GM21515 (cell line): Measurements from ENCODE around the gene TUBGCP6.
A peak's percentile ranks its signal among the peaks of the same experiment; 100 is the strongest.
"Not testable (repeated sequence)": the region's sequence is repeated elsewhere in the genome, so short reads cannot be mapped to it uniquely, and the experiment has no call there.

Experiments used
- ATAC-seq: cut with Tn5 transposase; IDR thresholded peaks from one replicate; pipeline ENCODE4 v1.9.1; 2021; ENCODE audit not compliant: unreplicated experiment

The TUBGCP6 gene

DNA sequence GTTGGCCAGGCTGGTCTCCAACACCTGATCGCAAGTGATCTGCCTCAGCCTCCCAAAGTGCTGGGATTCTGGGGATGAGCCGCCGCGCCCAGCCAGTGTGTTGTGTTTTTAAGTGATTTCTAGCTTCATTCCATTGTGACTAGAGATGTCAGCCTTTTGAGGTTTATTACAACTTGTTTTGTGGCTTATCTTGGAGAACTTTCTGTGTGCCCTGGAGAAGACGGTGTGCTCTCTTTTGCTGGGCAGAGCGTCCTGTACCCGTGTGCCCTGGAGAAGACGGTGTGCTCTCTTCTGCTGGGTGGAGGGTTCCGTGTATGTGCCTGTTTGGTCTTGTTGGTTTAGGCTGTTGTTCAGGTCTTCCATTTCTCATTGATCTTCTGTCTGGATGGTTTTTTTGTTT lies 31.6 kb downstream of the TUBGCP6 start:
- ATAC-seq = no peak

DNA sequence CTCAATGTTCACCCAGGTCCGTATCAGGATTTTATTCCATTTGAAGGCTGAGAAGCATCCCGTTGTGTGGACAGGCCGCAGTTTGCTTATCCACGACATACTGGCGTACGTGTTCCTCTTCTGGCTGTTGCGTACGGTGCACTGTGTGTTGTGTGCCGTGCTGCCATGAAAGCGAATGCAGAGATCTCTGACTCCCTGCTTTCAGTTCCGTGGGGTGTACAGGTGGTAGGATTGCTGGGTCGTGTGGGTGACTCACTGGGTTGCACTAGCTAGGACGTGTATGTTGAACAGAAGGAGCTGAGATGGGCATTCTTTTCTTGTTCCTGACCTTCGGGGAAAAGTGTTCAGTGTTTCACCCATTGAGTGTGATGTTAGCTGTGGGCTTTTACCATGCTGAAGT lies 33.7 kb downstream of the TUBGCP6 start:
- ATAC-seq = no peak

DNA sequence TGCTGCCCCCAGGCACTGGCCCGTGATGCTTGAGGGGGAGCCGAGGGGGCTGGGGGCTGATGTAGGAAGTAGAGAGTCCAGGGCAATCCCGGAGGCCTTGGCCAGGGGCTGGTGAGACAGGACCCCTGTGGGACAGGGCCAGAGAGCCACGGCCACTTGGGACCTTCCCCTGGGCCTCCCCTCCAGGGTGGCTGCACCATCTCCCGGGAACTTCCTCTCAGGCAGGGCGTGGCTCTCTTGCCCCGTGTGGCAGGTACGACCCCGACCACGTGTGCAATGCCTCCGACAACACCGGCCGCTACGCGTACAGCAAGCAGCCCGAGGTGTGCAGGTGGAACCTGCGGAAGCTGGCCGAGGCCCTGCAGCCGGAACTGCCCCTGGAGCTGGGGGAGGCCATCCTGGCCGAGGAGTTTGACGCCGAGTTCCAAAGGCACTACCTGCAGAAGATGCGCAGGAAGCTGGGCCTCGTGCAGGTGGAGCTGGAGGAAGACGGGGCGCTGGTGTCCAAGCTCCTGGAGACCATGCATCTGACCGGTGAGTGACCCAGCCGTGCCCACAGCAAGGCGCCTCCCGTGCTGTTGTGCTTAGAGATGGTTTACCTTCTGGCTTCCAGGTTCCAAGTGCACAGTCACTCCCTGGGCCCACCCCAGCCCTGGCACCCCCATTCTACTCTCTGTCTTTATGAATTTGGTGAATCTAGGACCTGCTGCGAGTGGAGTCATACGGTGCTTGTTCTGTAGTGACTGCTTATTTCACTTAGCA lies 34.3 kb downstream of the TUBGCP6 start:
- no peak for ATAC-seq

DNA sequence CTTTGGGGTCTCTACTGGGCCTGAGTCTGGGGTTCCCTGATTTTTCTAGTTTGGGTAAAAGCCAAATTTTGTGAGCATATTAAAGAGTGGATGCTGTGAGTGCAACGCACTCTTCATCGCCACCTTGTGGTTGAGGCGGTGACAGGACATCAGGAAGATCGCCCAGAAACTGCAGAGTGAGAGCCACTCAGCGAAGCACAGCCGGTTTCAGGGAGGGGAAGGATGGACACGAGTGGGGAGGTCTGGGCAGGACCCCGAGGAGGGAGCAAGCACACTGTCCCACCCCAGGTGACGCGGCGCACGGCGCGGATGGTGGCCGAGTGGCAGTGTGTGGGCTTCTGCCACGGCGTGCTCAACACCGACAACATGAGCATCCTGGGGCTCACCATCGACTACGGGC lies 34.9 kb downstream of the TUBGCP6 start:
- ATAC-seq = no peak

DNA sequence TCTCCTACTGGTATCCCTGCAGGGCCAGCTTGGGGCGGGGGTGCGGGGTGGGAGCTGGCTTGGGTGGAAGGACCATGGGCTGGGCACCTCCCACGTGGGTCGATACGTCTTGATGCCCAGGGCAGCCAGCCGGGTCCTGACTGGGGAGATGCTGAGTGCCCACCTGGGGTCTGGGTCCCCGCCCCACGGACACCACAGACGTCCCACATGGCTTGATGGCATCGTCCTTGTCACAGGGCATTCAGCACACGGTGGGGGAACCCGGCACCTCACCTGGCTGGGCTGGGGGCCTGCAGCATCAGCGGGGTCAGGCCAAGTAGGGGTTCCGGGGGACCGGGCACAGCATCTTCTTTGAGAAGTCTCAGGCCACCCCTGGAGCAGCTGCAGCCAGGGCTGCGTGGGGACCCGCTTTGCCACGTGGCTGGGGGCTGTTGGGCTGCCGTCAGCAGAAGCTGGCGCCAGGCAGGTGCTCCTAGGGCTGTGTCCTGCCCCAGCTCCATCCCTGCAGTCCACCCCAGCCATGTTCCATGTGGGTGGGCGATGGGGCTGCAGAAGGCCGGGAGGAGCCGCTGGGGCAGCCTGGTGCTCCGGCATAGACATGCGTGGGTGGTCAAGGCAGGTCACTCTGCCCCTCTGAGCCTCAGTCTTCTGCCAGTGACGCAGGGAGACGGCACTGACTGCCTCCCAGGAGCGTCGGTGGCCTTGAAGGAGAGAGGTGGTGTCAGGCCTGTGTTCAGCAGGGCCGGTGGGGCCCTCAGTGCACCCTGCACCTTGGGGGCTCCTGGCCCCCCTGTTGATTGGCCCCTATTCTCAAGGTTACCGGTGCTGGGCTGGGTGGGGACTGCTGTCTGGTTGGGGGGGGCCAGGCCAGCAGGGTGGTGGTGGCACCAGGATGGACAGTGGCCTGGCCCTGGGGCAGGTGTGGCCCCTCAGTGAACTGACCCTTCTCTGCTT lies 35.6 kb downstream of the TUBGCP6 start:
- ATAC-seq = no peak

DNA sequence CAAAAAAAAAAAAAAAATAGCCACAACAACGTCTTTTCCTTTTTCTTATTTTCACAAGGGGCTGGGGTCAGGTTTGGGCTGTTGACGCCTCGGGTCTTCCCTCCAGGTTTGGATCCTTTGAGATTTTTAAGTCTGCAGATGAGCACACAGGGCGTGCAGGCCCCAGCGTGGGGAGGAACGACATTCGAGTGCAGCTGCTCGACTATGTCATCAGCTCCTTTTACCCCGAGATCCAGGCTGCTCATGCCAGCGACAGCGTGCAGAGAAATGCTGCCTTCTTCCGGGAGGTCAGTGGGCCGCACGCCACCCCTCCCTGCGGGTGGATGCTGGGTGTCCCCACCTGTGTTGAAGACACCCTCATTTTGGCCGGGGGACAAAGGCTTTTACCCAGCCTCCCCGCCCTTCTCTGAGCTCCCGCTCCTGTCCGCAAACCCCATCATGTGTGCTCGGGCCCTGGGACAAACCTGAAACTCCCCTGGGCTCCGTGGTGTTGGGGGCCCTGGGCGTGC lies 36.3 kb downstream of the TUBGCP6 start:
- no peak for ATAC-seq

DNA sequence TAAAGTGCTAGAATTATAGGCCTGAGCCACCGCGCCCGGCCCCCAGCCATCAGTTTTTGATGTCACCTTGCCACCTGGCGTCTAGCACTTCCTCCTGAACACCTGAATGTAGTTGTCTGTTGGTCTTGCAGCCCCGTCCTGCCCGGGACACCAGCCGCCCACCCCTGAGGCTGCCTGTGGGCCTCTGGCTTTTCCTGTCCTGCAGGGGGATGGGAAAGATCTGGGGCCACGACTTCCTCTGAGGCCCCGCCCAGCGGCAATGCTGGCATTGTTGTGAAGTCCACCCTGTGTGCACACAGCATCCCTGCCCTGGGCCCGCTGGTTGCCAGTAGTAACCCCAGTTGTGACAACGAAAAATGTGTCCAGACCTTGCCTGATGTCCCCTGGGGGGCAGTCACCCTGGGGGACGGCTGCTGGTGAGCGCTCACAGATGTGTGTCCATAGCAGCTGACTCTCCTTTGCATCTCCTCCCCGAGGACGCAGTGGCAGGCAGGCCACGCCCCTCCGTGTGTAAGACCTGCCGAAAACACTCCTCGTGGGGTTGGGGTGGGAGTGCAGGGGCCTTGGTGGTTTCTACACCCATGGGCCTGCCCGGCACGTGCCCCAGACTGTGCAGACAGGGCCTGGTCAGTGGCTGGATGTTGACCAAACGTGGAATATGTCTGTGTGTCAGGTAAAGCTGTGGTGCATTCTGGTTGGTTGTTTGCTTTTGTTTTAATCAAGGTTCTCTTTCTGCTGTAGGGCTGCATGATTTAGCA lies 37.3 kb downstream of the TUBGCP6 start:
- ATAC-seq = no peak

DNA sequence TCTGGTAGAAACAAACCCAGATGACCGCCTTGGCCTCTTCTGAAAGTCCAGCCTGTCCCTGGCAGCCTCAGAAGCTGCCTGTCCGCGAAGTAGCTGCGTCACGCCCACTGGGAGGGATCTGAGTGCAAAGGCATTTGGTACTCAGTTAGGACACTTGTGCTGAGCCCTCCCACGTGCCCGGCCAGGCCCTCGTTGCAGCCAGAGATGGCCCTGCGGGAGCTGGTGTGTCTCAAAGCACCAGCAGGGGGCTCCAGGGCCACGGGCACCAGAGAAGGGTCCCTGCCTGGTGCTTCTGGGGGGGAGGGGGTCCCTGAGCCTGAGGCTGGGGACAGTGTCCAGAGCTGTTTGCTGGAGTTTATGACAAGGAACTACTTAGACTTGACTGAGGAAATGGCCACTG lies 38.2 kb downstream of the TUBGCP6 start:
- ATAC-seq = no peak

DNA sequence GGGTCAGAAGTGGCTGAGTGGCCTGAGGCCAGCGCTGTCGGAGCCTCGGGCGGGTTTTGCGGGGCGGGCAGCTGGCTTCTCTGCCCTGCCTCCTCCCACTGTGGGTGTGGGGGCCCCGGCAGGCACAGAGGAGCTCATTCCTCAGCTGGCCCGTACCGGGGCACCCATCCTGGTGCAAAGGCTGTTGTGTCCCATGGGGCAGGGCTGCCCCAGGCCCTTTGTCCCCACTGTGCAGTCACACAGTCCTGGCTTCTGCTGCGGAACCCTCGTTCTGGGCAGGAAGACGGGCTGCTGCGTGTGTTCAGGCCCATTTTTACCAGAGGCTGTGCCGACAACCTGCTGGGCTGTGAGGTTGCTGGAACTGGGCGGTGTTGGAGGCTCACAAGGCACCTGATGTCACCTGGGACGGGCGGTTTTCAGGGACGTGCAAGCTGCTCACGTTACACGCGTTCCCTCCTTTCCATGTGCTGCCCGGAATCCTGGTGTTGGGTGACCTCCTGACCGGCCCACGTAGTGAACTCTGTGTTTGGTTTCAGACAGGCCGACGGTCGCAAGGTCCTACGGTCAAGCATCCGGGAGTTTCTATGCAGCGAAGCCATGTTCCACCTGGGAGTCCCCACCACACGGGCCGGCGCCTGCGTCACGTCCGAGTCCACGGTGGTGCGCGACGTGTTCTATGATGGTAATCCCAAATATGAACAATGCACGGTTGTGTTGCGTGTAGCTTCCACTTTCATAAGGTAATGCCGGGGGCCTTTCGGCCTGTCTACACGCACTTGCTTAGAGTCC lies 38.8 kb downstream of the TUBGCP6 start:
- ATAC-seq = no peak

DNA sequence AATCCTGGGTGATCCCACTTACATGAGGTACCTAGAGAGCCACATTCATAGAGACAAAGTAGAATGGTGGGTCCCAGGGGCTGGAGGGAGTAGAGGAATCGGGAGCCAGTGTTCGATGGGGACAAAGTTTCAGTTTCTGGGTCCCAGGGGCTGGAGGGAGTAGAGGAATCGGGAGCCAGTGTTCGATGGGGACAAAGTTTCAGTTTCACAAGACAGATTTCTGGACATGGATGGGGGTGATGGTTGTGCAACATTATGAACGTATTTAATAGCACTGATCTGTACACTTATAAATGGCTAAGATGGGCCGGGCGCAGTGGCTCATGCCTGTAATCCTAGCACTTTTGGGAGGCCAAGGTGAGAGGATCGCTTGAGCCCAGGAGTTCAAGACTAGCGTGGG lies 39.8 kb downstream of the TUBGCP6 start:
- not testable (repeated sequence) for ATAC-seq

DNA sequence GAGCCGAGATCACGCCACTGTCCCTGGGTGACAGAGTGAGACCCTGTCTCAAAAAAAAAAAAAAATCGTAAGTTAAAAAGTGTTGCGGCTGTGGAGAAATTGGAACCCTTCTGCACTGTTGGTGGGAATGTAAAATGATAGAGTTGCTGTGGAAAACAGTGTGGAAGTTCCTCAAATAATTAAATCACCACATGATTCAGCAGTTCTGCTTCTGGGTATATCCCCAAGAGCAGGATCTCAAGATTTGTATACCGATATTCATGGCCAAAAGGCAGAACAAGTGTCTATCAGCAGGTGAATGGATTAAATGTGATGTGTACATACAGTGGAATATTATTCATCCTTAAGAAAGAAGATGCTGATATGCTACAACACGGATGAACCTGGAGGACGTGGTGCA lies 40.3 kb downstream of the TUBGCP6 start:
- ATAC-seq = no peak

DNA sequence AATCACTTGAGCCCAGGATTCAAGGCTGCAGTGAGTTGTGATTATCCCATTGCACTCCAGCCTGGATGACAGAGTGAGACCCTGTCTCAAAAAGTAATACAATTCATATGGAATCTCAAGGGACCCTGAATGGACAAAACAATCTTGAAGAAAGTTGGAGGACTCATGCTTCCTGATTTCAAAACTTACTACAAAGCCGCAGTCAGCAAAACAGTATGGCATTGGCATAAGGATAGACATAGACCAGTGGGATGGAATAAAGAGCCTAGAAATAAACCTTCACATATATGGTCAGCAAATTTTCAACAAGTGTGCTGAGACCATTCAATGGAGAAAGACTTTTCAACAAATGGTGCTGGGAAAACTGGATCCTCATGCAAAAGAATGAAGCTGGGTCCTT lies 41.5 kb downstream of the TUBGCP6 start:
- no peak for ATAC-seq

DNA sequence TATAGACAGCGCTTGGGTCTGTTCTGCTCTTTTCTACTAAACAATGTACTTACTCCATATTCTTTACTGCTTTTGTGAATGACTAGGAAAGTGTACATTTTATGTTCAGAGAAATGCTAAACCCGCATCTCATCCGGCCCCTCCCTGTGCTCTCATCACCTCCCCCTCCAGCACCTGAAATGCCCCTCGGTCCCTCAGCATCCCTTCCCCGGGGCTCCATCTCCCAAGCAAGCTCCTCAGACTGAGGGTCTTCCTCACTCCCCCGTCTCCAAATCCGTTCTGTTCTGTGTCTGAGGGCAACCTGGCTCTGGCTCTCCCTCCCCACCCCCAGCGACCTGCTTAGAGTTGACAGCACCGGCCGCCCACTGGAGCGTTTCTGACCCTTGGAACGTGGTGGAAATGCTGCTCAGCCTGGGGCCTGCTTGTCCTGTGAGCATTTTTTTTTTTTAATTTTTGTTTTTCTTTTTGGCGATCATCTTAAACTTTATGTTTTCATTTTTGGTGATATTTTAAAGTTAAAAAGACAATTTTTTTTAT lies 42.6 kb downstream of the TUBGCP6 start:
- no peak for ATAC-seq

DNA sequence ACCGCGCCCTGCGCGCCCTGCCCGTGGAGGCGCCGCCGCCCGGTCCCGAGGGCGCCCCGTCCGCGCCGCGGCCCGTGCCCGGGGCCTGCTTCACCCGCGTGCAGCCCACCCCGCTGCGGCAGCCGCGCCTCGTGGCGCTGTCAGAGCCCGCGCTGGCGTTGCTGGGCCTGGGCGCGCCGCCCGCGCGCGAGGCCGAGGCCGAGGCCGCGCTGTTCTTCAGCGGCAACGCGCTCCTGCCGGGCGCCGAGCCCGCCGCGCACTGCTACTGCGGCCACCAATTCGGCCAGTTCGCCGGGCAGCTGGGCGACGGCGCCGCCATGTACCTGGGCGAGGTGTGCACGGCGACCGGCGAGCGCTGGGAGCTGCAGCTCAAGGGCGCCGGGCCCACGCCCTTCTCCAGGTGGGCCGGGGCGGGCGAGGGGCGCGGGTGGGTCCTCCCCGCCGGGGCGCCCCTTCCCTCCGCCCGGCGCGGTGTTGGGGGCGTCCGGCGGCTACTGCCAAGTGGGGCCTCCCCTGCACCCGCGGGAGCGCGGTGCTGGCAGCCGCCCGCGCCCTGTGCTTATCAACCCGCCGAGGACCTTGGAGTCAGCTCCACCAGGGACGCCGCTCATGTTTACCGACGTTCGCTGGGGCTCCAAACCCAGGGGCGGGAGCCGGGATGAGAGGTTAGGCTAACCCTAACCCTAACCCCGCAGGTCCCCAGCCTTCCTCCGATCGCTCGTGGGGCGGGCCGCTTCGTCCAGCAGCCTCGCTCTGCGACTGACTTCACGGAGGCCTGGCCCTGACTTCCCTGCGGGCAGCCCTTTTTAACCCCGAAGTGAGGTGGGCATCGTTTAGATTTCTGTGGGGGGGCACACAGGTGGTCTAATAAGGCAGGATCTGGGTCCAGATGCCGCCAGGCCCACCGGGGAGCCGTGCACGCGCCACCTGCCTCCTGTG lies 43.4 kb downstream of the TUBGCP6 start:
- peak; percentile 22 for ATAC-seq

DNA sequence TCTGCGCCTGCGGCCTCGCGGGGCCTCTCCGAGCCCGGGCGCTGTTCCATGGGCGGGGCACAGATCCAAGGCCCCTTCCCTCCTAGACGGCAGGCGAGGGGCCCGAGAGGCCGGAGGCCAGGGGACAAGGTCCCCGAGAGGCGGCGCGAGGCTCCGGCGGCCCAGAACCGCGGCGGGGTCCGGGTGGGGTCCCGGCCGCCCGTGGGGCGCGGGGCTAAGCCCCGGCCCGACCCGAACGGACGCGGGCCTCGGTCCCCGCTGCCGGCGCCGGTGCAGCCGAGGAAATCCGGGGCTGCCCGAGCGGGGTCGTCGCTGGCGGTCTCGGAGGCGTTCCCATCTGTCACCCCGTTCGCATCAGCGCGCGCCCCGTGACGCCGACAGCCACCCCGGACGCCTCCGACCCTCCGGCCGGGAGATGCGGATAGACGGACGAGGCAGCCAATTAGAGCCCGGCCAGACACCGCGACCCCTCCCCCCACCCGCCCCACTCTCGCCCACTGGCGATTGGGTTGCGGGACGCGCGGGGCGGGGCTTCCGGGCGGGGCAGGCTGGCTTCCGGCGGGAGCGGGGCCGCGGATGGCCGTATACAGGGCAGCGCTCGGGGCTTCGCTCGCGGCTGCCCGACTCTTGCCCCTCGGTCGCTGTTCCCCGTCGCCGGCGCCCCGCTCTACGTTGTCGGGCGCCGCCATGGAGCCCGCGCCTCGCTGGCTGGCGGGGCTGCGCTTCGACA lies 44.2 kb downstream of the TUBGCP6 start, which contains the start of gene SELENOO:
Gene SELENOO, plus strand, starts transcription at position 551 of the 730 bp plus-strand sequence. Its CDS starts 26 bp downstream, at position 577.
- peak; percentile 68 for ATAC-seq

DNA sequence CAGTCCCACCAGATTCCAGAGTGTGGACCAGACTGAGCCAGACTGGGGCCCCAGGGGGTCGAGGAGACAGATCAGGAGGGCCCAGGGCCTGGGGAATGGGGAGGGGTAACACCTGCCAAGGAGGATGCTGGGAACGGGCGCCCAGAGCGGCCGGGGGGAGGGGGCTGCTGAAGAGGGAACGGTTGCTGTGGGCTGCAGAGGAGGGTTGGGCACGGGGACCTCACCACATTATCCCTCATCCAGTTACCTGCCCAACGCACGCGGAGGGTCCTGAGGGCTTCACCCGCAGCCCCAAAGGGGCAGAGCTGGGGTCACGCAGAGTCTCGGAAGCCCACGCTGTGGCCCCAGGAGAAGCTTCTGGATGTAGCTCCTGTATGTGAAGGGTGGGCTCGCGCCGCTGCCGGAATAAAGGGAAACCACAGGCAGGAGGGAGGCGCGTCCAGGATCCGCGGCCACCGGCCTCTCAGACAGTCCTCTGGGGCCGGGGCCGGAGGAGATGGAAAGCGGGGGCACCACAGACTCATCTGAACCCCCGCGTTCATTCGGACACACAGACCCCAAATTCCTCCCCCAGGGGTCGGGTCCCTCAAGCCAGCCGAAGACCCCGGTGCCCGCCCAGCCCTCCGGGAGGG lies 44.9 kb downstream of the TUBGCP6 start:
- ATAC-seq = no peak

DNA sequence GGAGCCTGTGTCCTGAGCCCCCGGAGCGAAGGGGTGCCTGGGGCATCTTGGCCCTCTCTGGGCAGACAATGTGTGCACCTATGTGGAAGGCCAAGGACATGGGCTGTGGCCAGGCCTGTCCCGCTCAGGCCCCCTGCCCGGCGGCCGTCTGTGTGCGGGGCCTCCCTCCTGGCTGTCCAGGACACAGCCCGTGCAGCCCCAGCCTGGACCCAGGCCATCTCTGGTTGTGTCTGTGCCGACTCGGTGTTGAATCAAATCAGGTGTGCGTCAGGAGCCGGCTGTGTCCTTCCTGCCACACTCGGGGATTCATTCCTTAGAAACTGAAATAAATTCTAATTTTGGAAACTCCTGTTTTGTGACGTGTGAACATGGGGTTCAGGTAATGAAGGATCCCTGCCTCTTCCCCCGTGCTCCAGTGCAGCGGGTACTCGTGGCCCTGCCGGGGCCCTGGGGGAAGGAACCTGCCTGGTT lies 45.5 kb downstream of the TUBGCP6 start:
- no peak for ATAC-seq

DNA sequence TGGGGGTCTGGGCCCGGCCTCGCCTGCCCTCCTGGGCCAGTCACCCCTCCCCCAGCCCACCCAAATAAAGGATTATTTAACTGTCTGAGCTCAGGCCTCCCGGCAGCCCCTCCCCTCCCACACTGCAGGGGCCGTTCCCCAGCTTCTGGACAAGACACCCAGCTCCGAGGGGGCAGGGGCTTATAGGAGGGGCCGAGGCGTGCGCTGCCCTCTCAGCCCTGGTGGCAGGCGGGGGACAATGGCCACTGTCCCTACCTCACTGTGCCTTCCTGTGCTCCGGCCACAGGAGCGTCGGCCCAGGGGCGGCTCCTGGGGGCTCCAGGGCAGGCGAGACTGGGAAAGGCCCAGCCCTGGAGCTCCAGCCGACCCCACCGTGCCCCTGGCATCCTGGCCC lies 46.2 kb downstream of the TUBGCP6 start:
- no peak for ATAC-seq
